Neural cell (in vitro differentiated cells): ENCODE measurements around the gene SPACA9. TPM values are rescaled to one million over a fixed set of nuclear protein-coding genes. Genes with fewer than 3 reads are reported as not detected.

Experiments used
- H2AFZ ChIP-seq: fragments of 200-600, 300-800 bp; sonication (generic), shearing (Covaris generic); 2 replicates; pipeline ENCODE4 v1.6.0; 2014; ENCODE audit warnings: low read depth, mild to moderate bottlenecking, antibody characterized with exemption, low read length, moderate library complexity
- H3F3A ChIP-seq: fragments of 200-600 bp; shearing (Covaris generic); 2 replicates; pipeline ENCODE4 v1.6.1; 2016; ENCODE audit warnings: mild to moderate bottlenecking, moderate library complexity, mixed read lengths, antibody characterized with exemption, low read length; ENCODE audit not compliant: insufficient read depth, poor library complexity, severe bottlenecking
- H3K27ac ChIP-seq: fragments of 200-600, 300-800 bp; sonication (generic), shearing (Covaris generic); 2 replicates; pipeline ENCODE4 v1.5.1; 2014; ENCODE audit warnings: mild to moderate bottlenecking, low read length, moderate library complexity
- H3K27me3 ChIP-seq: fragments of 300-800, 200-600 bp; sonication (generic), shearing (Covaris generic); 2 replicates; pipeline ENCODE4 v1.6.0; 2014; ENCODE audit warnings: mild to moderate bottlenecking, low read depth, low read length, moderate library complexity; ENCODE audit not compliant: insufficient read depth
- H3K36me3 ChIP-seq: fragments of 300-800, 200-600 bp; sonication (generic), shearing (Covaris generic); 2 replicates; pipeline ENCODE4 v1.5.1; 2014; ENCODE audit warnings: mild to moderate bottlenecking, antibody characterized with exemption, low read length, moderate library complexity; ENCODE audit not compliant: insufficient read depth
- H3K4me2 ChIP-seq: fragments of 300-800, 200-600 bp; sonication (generic), shearing (Covaris generic); 2 replicates; pipeline ENCODE4 v1.6.0; 2014; ENCODE audit warnings: mild to moderate bottlenecking, low read length
- H3K4me3 ChIP-seq: fragments of 300-800, 200-600 bp; sonication (generic), shearing (Covaris generic); 2 replicates; pipeline ENCODE4 v1.5.1; 2014; ENCODE audit warnings: mild to moderate bottlenecking, low read length, moderate library complexity
- H3K79me2 ChIP-seq: fragments of 200-600 bp; shearing (Covaris generic); replicated peaks from 2 replicates; pipeline ENCODE4 v1.6.0; 2014; ENCODE audit warnings: mild to moderate bottlenecking, low read length, moderate library complexity; ENCODE audit not compliant: insufficient read depth
- H3K9ac ChIP-seq: fragments of 300-800, 200-600 bp; sonication (generic), shearing (Covaris generic); 2 replicates; pipeline ENCODE4 v1.6.1; 2016; ENCODE audit warnings: mild to moderate bottlenecking, low read length, mixed read lengths
- H3K9me2 ChIP-seq: fragments of 200-600 bp; shearing (Covaris generic); 2 replicates; pipeline ENCODE4 v1.6.1; 2016; ENCODE audit warnings: mild to moderate bottlenecking, low read length, mixed read lengths; ENCODE audit not compliant: insufficient read depth
- H3K9me3 ChIP-seq: fragments of 200-600, 300-800 bp; sonication (generic), shearing (Covaris generic); 2 replicates; pipeline ENCODE4 v1.6.1; 2016; ENCODE audit warnings: mild to moderate bottlenecking, mixed run types, low read length, moderate library complexity, mixed read lengths
- H4K20me1 ChIP-seq: fragments of 200-600 bp; shearing (Covaris generic); 2 replicates; pipeline ENCODE4 v1.6.1; 2016; ENCODE audit warnings: mild to moderate bottlenecking, mixed run types; ENCODE audit not compliant: insufficient read depth
- CTCF ChIP-seq: fragments of 450-650 bp; IDR thresholded peaks from 2 replicates; pipeline ENCODE4 v1.5.1; 2014; ENCODE audit warnings: antibody characterized with exemption, mild to moderate bottlenecking, moderate library complexity; ENCODE audit not compliant: poor library complexity, severe bottlenecking
- EP300 ChIP-seq: fragments of 450-650 bp; conservative IDR thresholded peaks from 2 replicates; pipeline ENCODE4 v1.6.1; 2014; ENCODE audit warnings: antibody characterized with exemption, mild to moderate bottlenecking, moderate library complexity; ENCODE audit not compliant: poor library complexity, severe bottlenecking
- EZH2 ChIP-seq: fragments of 200-600, 300-800 bp; shearing (Covaris generic), sonication (generic); IDR thresholded peaks from 2 replicates; pipeline ENCODE4 v1.6.1; 2014; ENCODE audit warnings: antibody characterized with exemption, low read length, borderline replicate concordance, mild to moderate bottlenecking; ENCODE audit not compliant: insufficient read depth, poor library complexity, severe bottlenecking
- MXI1 ChIP-seq: fragments of 450-650 bp; conservative IDR thresholded peaks from 2 replicates; pipeline ENCODE4 v1.6.1; 2014; ENCODE audit warnings: antibody characterized with exemption, mild to moderate bottlenecking; ENCODE audit not compliant: poor library complexity, severe bottlenecking
- POLR2AphosphoS5 ChIP-seq: IDR thresholded peaks from 2 replicates; pipeline ENCODE4 v1.6.1; 2012
- RAD21 ChIP-seq: fragments of 450-650 bp; conservative IDR thresholded peaks from 2 replicates; pipeline ENCODE4 v1.6.1; 2014; ENCODE audit warnings: antibody characterized with exemption, mild to moderate bottlenecking, moderate library complexity
- REST ChIP-seq: IDR thresholded peaks from 2 replicates; pipeline ENCODE4 v1.6.1; 2012; ENCODE audit warnings: borderline replicate concordance
- SMC3 ChIP-seq: fragments of 450-650 bp; conservative IDR thresholded peaks from 2 replicates; pipeline ENCODE4 v1.6.1; 2014; ENCODE audit warnings: antibody characterized with exemption, mild to moderate bottlenecking, moderate library complexity; ENCODE audit not compliant: poor library complexity
- TAF1 ChIP-seq: IDR thresholded peaks from 2 replicates; pipeline ENCODE4 v1.6.1; 2012; ENCODE audit warnings: low read depth
- polyA plus RNA-seq: library from polyadenylated mRNA; depleted of rRNA; stranded (reverse); fragments of >200 nt; gene quantifications from 2 replicates; pipeline ENCODE4 v1.2.3, GENCODE V29; 2014

Gene SPACA9
- polyA plus RNA-seq, 1 donor from 2014 or later: 4.6 TPM

GRCh38 chr9:132846109-132846917, 32.4 kb upstream of the SPACA9 start:
- Histone ChIP-seq H3K4me2 (no peak overlapping the region), H3K9me3 (no peaks in the 10 kb centered on the region), H3K36me3 (no peaks in the 10 kb centered on the region), H3K27me3 (no peaks in the 10 kb centered on the region), H3K79me2 (no peaks in the 10 kb centered on the region), H3F3A (no peaks in the 10 kb centered on the region), H3K27ac (no peak overlapping the region), H3K9ac (no peak overlapping the region), H4K20me1 (no peaks in the 10 kb centered on the region), H2AFZ (no peak overlapping the region), H3K9me2 (no peaks in the 10 kb centered on the region), H3K4me3 (no peak overlapping the region)
- TF ChIP-seq TAF1 (no peak), SMC3 (no peak), MXI1 (no peak), POLR2AphosphoS5 (no peak), EZH2 (no peak), RAD21 (no peak), EP300 (no peak), REST (no peak), CTCF (no peak)

- Histone ChIP-seq H3K9ac (no peak overlapping the region), H3K4me2 (no peak overlapping the region), H2AFZ (no peak overlapping the region), H3K9me2 (no peaks in the 10 kb centered on the region), H4K20me1 (no peaks in the 10 kb centered on the region), H3F3A (no peaks in the 10 kb centered on the region), H3K36me3 (no peaks in the 10 kb centered on the region), H3K27me3 (no peaks in the 10 kb centered on the region), H3K4me3 (no peak overlapping the region), H3K79me2 (no peaks in the 10 kb centered on the region), H3K9me3 (no peaks in the 10 kb centered on the region), H3K27ac (no peak overlapping the region)
- TF ChIP-seq EZH2: no peak
- TF ChIP-seq POLR2AphosphoS5: no peak
- TF ChIP-seq REST: no peak
- no peak for TF ChIP-seq RAD21
- no peak for TF ChIP-seq EP300
- no peak for TF ChIP-seq MXI1
- TF ChIP-seq SMC3: no peak
- no peak for TF ChIP-seq TAF1
- no peak for TF ChIP-seq CTCF
These were observed 31.7 kb upstream of the SPACA9 start for GRCh38 chr9:132846918-132847515.
